CD14-positive monocyte (primary cell): ENCODE data around the gene KCNH3. TPM values are rescaled to one million over a fixed set of nuclear protein-coding genes. Genes with fewer than 3 reads are reported as not detected.
A peak's percentile ranks its signal among the peaks of the same experiment; 100 is the strongest.

Experiments
- DNase-seq, 3 donors: peaks; one replicate each; pipeline ENCODE4 v3.0.0-alpha.2; 2011 to 2022
- H2AFZ ChIP-seq: 2 replicates; pipeline ENCODE4 v1.6.0; 2012; ENCODE audit warnings: mild to moderate bottlenecking, low read depth, low read length, inconsistent platforms; ENCODE audit not compliant: insufficient read depth, poor library complexity, severe bottlenecking
- H3K27ac ChIP-seq, 2 donors: 1 replicate in 1 of 2; 2 replicates in 1 of 2; pipeline ENCODE4 v1.5.1; 2012 to 2013; ENCODE audit warnings: low read length in 2 of 2, control low read depth in 1 of 2, inconsistent platforms in 1 of 2, low read depth in 1 of 2, mild to moderate bottlenecking in 1 of 2
- H3K27me3 ChIP-seq, 2 donors: one replicate each; pipeline versions ENCODE4 v1.6.0 to v1.6.1; 2011 to 2013; ENCODE audit warnings: low read length in 2 of 2; ENCODE audit not compliant: control insufficient read depth in 2 of 2, insufficient read depth in 2 of 2
- H3K36me3 ChIP-seq, 2 donors: replicated peaks in 1 of 2; 1 replicate in 1 of 2; 2 replicates in 1 of 2; pipeline versions ENCODE4 v1.5.1 to v1.6.1; 2012 to 2013; ENCODE audit warnings: low read length in 2 of 2, control low read depth in 1 of 2, inconsistent platforms in 1 of 2, mild to moderate bottlenecking in 1 of 2; ENCODE audit not compliant: insufficient read depth in 2 of 2, control insufficient read depth in 1 of 2
- H3K4me1 ChIP-seq, 2 donors: 1 replicate in 1 of 2; 2 replicates in 1 of 2; pipeline versions ENCODE4 v1.5.1 to v1.6.1; 2012 to 2013; ENCODE audit warnings: low read length in 2 of 2, control low read depth in 1 of 2, inconsistent platforms in 1 of 2, mild to moderate bottlenecking in 1 of 2, moderate library complexity in 1 of 2; ENCODE audit not compliant: insufficient read depth in 2 of 2, control insufficient read depth in 1 of 2
- H3K4me2 ChIP-seq: replicated peaks from 2 replicates; pipeline ENCODE3; 2012; ENCODE audit warnings: low read length, moderate library complexity, mild to moderate bottlenecking; ENCODE audit not compliant: poor library complexity, severe bottlenecking; ENCODE audit errors: extremely low read depth
- H3K4me3 ChIP-seq, 3 experiments: fragments of 200-600 bp in 1 of 3; sonication (generic) in 1 of 3; replicated peaks in 1 of 3; 1 replicate in 2 of 3; 2 replicates in 1 of 3; pipeline ENCODE4 v1.5.1; 2011 to 2013; ENCODE audit warnings: low read length in 3 of 3, mild to moderate bottlenecking in 3 of 3, control low read depth in 2 of 3, low read depth in 2 of 3, inconsistent platforms in 1 of 3, moderate library complexity in 1 of 3
- H3K79me2 ChIP-seq: 2 replicates; pipeline ENCODE4 v1.6.0; 2012; ENCODE audit warnings: mild to moderate bottlenecking, control low read depth, inconsistent platforms, low read length, moderate library complexity; ENCODE audit not compliant: insufficient read depth
- H3K9ac ChIP-seq: 2 replicates; pipeline ENCODE4 v1.6.0; 2017; ENCODE audit warnings: low read length, mild to moderate bottlenecking; ENCODE audit not compliant: insufficient read depth, poor library complexity, severe bottlenecking
- H3K9me3 ChIP-seq, 2 donors: replicated peaks in 1 of 2; 1 replicate in 1 of 2; 2 replicates in 1 of 2; pipeline versions ENCODE4 v1.5.1 to v1.6.1; 2012 to 2013; ENCODE audit warnings: low read length in 2 of 2, control low read depth in 1 of 2; ENCODE audit not compliant: control insufficient read depth in 1 of 2, insufficient read depth in 1 of 2
- H4K20me1 ChIP-seq: 2 replicates; pipeline ENCODE4 v1.6.0; 2012; ENCODE audit warnings: mild to moderate bottlenecking, low read length, control low read depth, moderate library complexity; ENCODE audit not compliant: insufficient read depth
- H3K27ac Mint-ChIP-seq, 7 donors: one replicate each; pipeline ENCODE4 v1.8.0; 2020; ENCODE audit warnings: mild to moderate bottlenecking in 7 of 7, mixed read lengths in 7 of 7, moderate library complexity in 6 of 7, inconsistent platforms in 2 of 7
- H3K27me3 Mint-ChIP-seq, 3 donors: one replicate each; pipeline ENCODE4 v1.8.0; 2021 to 2022; ENCODE audit warnings: low read depth in 3 of 3, mild to moderate bottlenecking in 3 of 3, mixed read lengths in 3 of 3, moderate library complexity in 3 of 3, inconsistent platforms in 1 of 3
- H3K36me3 Mint-ChIP-seq, 2 donors: one replicate each; pipeline ENCODE4 v1.8.0; 2020; ENCODE audit warnings: mixed read lengths in 2 of 2, inconsistent platforms in 1 of 2, mild to moderate bottlenecking in 1 of 2
- H3K4me1 Mint-ChIP-seq: one replicate; pipeline ENCODE4 v1.8.0; 2020; ENCODE audit warnings: mild to moderate bottlenecking, mixed read lengths
- H3K4me3 Mint-ChIP-seq, 2 donors: one replicate each; pipeline ENCODE4 v1.8.0; 2020; ENCODE audit warnings: mild to moderate bottlenecking in 2 of 2, mixed read lengths in 2 of 2, moderate library complexity in 1 of 2
- H3K9me3 Mint-ChIP-seq, 7 donors: one replicate each; pipeline ENCODE4 v1.8.0; 2020 to 2022; ENCODE audit warnings: mixed read lengths in 7 of 7, mild to moderate bottlenecking in 6 of 7, moderate library complexity in 6 of 7, inconsistent platforms in 2 of 7
- CTCF ChIP-seq: fragments of 200-600 bp; IDR thresholded peaks from one replicate; pipeline ENCODE4 v1.8.0; 2022; ENCODE audit warnings: antibody characterized with exemption, mild to moderate bottlenecking
- WGBS: methylation state at CpG from one replicate; pipeline ENCODE4 v1.1.5; 2013; ENCODE audit warnings: missing lambda C conversion rate; ENCODE audit not compliant: insufficient coverage; 5-methylcytosine and 5-hydroxymethylcytosine counted together
- intact Hi-C, 2 donors: fragments of 100-400 bp; cut with micrococcal nuclease; formaldehyde crosslinking; loops; one replicate each; pipeline versions ENCODE4 v1.15.0 to v1.15.1; 2023
- polyA plus RNA-seq, 3 donors: library from polyadenylated mRNA; depleted of rRNA in 1 of 3; unstranded in 2 of 3; stranded (reverse) in 1 of 3; fragments of 300-500 nt in 2 of 3; fragments of >200 nt in 1 of 3; fragmentation: Illumina TruSeq in 2 of 3; gene quantifications; 1 replicate in 2 of 3; 2 replicates in 1 of 3; pipeline ENCODE4 v1.2.3, GENCODE V29; 2012 to 2021

KCNH3 gene
- polyA plus RNA-seq, 3 donors: 1.3 to 18.2 (median 3.3) TPM

GRCh38 chr12:49552425-49552824 is 13.6 kb downstream of the KCNH3 start:
- TF ChIP-seq CTCF: no peak
- Mint-ChIP-seq H3K4me1 (peaks cover 12% of the 10 kb centered on the region), H3K9me3 (peaks cover 0 to 4% (median 1%) of the 10 kb centered on the region in 7 donors), H3K36me3 (peaks cover 14 to 16% of the 10 kb centered on the region in 2 donors), H3K4me3 (peak overlapping the region in 1 of 2 donors; percentile 4), H3K27me3 (peaks cover 33 to 45% (median 43%) of the 10 kb centered on the region in 3 donors), H3K27ac (no peak overlapping the region)
- Histone ChIP-seq H3K4me3 (no peak overlapping the region), H3K4me2 (no peak overlapping the region), H4K20me1 (no peaks in the 10 kb centered on the region), H2AFZ (no peak overlapping the region), H3K4me1 (peaks cover 11 to 12% of the 10 kb centered on the region in 2 donors), H3K27ac (no peak overlapping the region), H3K9ac (no peak overlapping the region), H3K36me3 (peaks cover 16 to 20% of the 10 kb centered on the region in 2 donors), H3K79me2 (no peaks in the 10 kb centered on the region), H3K9me3 (no peaks in the 10 kb centered on the region), H3K27me3 (peaks cover 4 to 29% of the 10 kb centered on the region in 2 donors)
- DNase-seq: no peak
- WGBS: 20% methylated on average over 2 of the region's 9 CpGs
- intact Hi-C loops: no loop called here

GRCh38 chr12:49552899-49553298 is 14.1 kb downstream of the KCNH3 start:
- peak overlapping the region in 1 of 7 donors; percentile 17 for H3K27ac Mint-ChIP-seq

More at GRCh38 chr12:49552899-49553298, 14.1 kb downstream of the KCNH3 start:
- Histone ChIP-seq H3K36me3 (peaks cover 20 to 24% of the 10 kb centered on the region in 2 donors), H2AFZ (no peak overlapping the region), H3K27me3 (peaks cover 4 to 25% of the 10 kb centered on the region in 2 donors), H3K4me1 (peaks cover 11 to 12% of the 10 kb centered on the region in 2 donors), H3K9ac (no peak overlapping the region), H3K9me3 (no peaks in the 10 kb centered on the region), H3K79me2 (no peaks in the 10 kb centered on the region), H3K27ac (no peak overlapping the region), H3K4me2 (no peak overlapping the region), H3K4me3 (no peak overlapping the region), H4K20me1 (no peaks in the 10 kb centered on the region)
- H3K27me3 Mint-ChIP-seq: peaks cover 28 to 41% (median 38%) of the 10 kb centered on the region in 3 donors
- no peak for TF ChIP-seq CTCF
- peaks cover 0 to 4% (median 1%) of the 10 kb centered on the region in 7 donors for H3K9me3 Mint-ChIP-seq
- intact Hi-C loops: no loop called here
- WGBS: 98% methylated on average over 6 of the region's 8 CpGs
- H3K4me3 Mint-ChIP-seq: peak overlapping the region in 1 of 2 donors; percentile 4
- H3K36me3 Mint-ChIP-seq: peaks cover 16 to 18% of the 10 kb centered on the region in 2 donors
- peaks cover 12% of the 10 kb centered on the region for H3K4me1 Mint-ChIP-seq
- no peak for DNase-seq
